NCI-H2227 (cell line): ENCODE data around the gene HOXD13.
A peak's percentile ranks its signal among the peaks of the same experiment; 100 is the strongest.

Source experiments
- DNase-seq: peaks from one replicate; lab custom pipeline; 2025; ENCODE audit not compliant: unreplicated experiment; lab: John Stamatoyannopoulos, UW

HOXD13 gene

DNA sequence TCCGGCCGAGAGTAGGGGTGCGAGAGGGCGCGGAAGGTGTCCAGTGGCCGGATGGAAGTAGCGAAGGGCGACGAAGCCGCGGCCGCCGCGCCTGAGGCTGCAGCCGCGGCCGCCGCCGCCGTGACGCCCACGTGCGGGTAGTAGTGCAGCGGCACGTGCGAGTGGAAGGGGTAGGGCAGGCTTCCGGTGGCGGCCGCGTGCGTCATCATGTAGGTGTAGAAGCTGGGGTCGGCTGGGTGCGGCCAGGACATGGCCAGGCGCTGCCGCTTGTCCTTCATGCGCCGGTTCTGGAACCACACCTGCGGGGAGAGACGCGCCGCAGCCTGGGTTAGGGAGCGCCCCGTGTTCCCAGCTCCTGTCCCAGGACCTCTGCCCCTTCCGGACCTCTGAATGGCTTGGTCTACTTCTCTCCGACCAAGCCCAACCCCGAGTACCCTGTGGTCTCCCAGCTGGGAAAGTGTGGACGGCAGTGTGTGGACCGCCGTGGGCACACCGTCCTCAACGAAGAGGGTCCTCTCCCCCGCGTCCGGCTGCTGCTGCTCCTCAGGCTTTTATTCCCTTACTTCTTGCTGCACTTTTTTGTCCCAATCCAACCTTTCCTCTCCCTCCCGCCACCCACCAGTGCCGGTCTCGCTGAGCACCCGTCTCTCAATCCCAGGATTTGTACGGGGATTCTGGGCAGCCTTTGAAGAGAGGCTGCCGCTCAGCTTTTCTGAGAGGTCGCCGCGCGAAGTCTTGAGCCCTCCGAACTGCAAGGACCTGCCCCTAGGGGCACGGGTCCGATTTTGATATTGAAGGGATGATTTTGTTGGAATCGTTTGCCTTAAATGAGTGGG lies 11.8 kb upstream of the HOXD13 start:
- DNase-seq = no peak

DNA sequence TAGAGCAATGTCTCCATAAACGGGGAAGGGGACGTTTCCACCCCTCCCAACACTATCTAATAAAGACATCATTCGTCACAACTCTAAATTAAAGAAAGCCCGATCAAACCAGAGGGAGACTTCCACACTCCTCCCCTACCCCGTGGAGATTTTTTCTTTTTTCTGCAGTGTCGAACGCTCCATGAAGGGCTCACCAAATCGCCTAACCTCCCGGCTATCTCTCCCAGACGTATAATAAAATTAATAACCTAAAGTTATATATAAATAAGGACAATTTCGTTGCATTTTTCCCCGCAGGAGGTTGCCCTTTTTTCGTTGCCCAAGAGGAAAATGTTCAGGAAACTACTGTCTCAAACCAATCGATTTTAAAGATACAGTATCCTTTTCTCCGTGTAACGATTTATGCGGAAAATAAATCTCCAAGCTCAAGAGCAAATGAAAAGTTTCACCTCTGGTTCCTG lies 11.1 kb upstream of the HOXD13 start:
- no peak for DNase-seq

DNA sequence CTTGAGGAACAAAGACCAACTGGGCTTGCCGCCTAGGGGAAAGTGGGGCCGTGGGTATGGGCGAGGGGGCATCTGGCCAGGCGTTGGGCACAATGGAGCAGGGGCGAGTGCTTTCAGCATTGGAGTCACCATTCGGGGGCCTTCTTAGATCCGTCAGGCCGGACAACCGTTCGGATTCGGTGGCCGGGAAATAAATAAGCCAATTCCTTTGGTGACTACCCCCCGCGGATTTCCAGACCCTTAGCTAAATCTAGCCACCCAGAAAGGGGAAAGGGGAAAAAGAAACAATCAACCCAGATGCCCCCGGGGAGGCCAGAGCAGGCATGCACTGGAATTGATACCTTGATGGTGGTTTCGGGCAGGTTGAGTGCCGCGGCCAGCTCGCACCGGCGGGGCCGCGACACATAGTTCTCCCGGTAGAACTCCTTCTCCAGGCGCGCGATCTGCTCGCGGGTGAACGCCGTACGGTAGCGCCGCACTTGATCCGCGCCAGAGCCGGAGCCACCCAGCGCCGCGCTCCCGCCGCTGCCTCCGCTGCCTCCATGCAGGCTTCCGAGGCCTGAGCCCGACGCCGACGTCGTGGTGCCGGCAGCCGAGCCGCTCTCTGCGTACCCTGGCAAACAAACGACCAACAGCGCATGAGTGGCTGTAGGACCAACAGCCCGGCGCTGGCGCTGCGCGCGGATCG lies 10.5 kb upstream of the HOXD13 start:
- no peak for DNase-seq

DNA sequence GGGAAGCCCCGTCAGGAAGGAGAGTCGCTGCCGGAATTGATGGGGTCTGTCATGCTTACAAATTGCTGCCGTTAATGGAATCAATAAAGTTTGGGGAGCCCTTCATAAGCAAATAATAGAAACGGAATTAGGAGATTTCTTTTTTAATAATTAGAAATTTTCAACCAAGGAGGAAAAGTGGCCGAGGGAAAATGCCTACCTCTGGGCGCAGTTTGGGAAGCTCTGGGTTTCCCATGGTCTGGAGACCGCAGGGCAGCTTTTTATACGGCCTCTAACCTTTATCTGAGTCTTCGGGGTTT lies 10.0 kb upstream of the HOXD13 start:
- DNase-seq = no peak

DNA sequence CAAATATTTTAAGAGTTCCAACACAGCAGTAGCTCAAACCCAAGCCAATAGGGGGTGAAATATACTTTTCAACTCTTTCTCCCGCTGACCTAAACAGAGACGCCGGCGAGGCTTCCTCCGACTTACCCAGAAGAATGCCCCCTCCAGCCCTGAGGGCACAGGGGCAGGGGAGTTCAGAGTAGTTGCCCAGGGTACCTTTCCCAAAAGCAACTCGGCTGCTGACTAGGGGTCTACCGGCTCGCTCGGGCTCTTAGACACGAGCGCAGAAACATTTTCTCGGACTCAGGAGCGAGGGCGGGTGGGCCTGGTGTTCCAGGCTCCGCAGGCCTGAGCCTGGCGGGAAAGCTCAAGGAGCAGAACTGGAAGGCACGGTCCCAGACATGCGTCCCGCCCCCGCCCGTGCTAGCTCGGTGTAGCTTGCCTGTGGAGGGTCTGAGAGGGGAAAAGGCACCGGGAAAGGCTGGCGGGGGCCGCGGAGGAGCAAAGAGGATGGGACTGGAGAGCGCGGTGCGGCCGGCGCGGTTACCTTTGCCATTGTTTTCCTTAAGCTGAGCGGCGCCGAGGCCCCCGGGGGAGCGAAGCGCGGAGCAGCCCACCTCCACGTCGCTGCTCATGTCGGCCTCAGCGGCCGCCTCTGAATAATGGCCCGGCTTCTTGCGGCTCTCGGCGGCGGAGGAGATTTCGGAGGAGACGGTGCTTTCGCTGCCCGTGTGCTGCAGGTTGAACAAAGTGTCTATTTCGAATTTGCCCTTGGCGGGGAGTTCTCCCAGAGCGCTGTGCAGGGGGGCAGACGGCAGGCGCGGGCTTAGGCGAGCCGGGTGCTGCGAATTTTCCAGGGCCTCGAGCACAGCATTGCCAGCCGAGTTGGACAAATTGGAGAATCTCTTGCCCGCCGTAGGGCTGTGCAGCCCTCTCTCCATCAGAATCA lies 9.4 kb upstream of the HOXD13 start:
- peak; percentile 64 for DNase-seq

DNA sequence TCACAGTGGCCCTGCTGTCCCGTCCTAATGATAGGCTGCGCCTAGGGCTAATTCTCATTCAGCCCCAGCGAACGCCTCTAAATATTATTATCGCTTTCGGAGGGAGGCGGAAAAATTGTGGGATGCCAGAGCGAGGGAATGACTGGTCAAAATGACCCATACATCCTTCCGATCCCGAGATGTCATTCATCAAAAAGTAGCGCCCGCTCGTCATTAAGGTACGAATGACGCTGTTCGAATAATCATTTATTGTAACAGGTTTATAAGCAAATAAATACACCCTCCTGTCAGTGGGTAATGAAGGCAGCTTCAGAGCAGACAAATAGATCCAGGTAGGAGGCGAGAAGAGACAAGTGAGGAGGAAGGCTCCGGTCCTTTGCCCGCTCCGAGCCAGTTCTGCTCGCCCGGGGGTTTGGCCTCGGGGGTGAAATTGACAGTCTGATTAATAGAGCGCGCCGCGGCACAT lies 8.7 kb upstream of the HOXD13 start, which contains the start of gene EVX2:
Gene EVX2 (minus strand): TSS at position 167 of the 466 bp plus-strand sequence. CDS start 186 bp downstream, outside the sequence.
- no peak for DNase-seq

DNA sequence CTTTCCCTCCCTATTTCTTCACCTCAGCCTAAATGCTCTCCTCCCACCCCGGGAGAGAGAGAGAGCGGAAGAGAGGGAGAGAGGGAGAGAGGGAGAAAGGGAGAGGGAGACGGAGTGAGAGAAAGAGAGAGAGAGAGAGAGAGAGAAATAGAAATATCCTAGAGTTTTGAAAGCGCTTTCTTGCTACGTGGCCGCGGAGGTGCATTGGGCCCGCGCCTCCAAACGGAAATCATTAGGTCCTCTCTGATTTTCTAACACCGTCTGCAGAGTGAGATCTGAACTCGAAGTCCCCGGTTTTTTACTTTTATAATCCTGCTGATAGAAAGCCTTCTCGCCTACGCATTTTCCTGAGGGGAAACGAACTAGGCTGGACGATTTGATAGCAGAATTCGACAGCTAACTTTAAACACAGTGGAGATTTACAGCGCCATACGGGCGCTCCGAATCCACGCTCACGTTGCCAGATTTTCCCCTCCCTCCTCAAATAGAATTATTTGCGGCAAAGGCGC lies 7.9 kb upstream of the HOXD13 start:
- no peak for DNase-seq

DNA sequence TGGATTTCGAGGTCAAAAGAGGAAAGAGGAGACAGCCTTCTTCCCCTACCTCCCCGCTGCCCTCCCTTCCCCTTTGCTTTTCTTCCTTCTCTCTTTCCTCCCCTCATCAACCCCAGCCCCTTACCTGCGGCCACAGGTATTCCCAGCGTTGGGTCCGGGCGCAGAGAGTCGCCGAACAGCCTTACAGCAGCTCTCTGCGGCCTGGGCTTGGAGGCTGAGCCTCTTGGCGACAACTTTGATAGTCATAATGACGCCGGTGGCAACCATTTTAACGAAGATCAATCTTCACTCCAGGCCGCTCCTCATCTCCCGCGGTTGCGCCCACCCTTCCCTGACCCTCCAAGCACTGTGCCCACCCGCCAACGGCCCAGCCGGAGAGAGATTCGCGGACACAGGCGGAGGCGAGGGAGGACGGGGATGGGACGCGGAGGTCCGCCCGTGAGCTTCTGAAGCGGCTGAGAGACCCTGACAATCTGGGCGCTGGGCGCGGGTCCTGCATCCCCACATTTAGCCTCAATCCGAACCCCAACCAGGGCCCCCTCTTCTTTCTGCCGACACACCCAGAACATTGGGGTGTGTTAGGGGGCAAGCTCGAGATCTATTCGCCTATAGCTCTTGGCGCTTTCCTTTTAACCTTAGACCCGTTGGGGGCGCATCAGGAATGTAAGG lies 7.3 kb upstream of the HOXD13 start:
- DNase-seq = no peak

DNA sequence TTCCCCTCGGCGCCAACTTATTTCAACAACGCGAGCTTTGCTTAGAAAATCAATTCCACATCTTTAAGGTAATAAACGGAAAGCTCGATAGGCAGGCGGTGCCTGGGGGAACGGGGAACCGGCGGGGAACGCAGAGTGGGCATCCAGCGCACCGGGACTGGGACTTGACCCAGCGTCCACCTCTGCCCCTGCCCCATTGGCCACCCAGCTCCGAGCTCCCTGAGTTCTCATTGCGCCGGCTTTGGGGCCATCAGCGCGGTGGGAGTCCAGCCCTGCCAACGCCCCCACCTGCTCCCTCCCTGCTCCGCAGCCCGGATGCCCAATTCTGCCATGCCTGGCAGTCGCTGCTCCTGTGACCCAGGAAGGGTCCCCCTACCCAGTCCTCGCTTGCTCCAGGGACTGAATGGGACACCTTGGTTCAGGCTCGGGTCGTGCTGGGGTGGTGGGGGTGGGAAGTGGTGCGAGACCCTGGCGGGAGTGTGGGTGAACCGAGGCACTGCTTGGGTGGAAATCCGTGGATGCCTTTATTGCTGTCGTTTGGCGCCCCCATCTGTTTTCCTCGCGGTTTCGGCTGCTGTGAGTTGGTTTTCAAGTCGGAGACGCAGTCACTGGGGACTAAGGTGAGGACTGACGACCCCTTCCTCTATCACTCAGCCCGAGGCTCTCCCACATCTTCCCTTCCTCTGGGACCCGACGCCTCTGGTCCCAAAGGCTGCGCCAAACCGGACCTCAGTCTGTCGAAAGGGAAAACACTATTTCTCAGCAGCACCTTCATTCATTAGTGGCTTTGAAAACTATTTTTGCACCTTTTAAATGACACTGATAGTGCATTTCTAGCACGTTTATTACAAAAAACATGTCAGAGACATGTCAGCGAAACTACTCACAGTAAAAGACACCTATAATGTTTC lies 6.4 kb upstream of the HOXD13 start:
- peak; percentile 68 for DNase-seq

DNA sequence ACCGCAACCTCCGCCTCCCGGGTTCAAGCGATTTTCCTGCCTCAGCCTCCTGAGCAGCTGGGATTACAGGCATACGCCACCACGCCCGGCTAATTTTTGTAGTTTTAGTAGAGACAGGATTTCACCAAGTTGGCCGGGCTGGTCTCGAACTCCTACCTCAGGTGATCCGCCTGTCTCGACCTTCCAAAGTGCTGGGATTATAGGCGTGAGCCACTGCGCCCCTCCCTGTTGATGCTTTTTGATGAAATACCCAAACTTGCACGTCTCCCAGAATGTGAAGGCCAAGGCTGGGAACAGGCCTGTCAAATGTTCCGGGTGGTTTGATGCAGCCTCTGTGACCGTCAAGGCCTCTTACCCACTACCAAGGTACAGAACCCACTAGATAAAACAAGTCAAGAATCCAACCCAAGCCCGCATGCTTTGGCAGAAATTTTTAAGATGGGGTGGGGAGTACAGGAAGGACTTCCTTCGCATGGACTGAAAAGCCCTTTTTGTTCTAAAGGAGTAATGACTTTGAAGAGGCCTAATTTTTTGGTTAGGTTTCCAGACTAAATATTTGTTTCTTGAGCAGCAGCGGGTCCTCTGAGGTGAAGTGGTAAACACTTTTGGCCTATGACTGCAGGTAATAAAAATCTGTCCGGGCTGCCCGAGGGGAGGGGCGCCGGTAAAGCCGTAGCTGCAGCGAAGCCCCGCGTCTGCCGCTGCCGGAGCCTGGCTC lies 5.0 kb upstream of the HOXD13 start:
- no peak for DNase-seq

DNA sequence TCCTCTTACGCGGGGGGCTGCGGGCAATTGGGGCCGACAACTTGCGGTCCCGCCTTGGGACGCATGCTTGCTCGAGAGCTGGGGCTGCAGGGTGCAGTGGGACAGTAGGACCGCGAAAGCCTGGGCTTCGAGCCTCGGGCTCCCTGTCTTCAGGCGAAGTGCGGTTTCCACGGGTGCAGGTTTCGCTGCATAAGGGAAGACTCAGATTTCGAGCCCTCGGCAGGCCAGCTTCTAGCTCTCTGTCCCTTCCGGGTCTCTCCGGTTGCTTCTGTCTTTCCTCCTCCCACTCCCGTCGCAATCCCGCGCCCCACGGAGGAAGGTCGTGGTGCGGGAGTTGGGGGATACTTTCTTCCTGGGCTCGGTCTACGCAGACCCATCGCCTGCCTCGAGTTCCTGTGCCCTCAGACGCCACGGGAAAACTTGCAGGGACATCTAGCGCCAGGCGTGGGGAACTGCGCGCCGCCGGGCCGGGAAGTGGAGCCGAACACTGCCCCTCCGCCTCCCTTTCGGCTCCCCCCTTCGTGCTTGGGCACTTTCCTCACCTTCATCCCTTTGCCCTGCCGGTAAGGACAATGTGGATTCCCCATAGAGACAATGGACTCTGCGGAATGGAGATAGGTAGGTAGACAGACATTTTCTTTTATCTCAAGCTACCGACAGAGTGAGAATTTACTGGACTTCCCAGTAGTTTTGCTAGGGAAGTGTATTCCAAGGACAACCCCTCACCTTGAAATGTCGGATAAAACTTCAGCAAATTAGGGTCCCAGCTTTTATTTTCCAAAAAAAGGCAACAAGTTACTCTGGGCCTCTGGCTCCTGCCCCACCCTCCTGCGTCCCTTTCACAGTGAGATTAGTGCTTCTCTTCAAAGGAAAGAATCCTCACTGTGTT lies 4.2 kb upstream of the HOXD13 start:
- peak; percentile 80 for DNase-seq

DNA sequence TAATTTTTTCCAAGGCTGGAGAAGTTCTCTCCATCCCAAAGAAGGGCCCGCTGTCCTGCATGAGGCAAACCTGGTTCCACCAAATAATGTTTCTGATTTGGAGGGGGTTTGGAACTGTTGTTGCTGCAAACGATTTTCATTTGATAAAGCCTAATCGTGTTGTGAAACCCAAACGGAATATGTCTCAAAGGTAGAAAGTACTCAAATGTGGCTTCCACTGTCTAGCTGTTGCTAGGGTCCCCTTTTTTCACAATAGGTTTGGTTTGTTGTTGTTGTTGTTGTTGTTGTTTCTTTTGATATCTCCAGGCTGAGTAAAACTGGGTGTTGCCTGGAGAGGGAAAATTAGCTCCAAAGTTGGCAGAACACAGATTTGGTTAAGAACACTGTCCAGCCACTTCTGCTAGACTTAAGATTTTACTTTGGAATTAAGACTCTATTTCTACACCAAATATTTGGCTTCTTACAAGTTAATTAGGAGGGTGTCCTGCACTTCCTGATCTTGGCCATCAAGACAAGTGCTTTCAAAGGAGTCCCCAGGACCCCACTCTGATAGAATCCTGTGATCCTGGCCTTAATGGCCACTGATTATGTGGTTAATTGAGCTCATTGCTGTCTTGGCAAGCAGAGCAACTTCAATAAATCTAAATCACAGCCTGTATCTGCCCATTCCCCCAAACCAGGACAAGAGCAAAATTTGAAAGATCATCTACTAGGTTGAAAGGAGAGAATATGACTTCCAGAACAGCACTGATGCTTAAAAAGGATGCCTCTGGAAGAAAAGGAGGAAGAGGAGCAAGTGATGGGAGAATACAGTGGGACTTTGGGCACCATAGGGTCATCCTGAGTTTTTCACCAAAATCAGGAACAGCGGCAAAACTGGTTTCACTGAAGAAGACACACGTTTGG lies 3.3 kb upstream of the HOXD13 start:
- no peak for DNase-seq

DNA sequence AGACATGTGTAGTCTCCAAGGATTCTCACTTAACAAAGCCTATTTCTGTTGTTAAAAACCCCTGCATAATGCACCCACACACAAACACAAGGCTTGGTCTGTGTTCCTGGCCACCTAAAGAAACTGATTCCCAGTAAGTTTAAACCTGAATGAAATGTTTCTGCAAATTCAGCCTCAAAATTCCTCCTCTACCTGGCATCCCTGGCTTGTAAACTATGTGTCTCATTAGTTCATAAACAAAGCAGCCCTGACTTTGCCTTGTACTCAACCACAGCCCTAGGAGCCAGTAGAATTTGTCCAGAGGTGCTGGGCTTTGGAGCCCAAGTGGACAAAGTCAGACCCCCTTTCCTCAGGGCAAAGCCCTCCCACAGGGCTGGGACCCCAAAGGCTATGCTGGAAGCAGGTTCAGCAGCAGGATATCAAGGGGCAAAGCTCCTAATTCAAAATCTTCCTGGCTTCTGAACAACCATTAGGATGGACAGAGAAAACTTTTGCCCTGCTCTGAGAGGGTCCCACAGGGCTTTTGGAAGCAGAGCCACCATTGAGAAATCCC lies 2.6 kb upstream of the HOXD13 start:
- DNase-seq = no peak

DNA sequence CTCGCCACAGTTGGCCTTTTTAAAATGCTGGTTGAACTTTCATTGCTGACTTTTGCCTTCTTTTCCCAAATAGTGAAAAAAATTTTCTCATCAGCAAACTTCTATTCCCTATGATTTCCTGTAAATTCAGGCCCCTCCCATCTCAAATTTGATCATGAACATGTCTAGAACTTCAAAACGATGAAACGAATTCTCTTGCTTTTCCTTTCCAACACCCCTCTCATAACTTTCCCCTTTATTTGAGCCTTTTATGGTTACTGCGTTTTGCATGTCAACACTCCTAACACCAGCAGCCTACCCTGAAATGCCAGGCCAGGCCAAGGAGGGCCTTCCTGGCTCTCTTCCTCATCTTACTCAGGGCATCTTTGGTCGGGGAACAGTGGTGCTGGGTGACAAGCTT lies 1.7 kb upstream of the HOXD13 start:
- DNase-seq = no peak

DNA sequence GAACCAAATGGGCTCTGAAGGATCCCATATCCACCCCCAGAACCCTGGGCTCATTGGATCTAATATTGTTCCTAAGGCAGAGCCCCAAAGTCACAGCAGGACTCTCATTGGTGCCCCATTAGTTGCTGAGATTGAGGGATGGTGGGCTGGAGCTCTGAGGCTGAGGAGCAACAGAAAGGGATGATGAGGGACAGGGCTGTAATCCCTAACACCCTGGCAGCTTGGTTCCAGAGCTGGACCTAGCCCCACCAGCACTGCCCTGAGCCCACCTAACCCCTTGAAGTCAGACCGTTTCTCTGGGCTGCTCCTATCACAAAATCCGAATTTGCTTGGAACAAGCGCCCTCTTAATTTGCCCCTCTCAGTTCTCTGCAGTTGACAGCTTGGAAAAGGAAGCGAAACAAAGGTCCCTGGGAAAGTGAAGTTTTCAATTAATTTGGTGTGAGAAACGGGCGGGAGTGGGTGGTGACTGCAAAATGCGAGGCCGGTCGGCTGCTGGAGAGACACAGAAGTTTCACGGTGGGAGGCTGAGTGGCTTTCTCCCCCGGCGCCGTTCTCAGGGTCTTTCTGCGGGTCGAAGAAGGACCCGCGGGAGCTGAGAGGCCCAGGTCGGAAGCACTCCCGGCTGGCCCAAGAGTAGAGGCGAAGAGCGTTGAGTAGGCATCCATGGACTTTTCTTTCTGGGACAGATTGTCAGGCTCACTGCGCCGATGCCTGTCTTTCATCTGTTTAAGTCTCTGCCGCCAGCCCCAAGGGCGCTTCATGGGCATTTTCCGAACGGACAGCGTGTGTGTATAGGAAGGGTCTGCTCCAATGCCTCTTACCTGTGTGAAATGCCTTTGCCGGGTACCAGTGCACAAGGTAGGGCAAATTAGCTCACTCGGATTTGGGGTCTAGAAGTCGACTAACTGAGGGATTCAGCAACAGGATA lies 927 bp upstream of the HOXD13 start:
- peak; percentile 56 for DNase-seq
